Activated CD8-positive, alpha-beta memory T cell treated with anti-CD3 and anti-CD28 coated beads for 36 hours (primary cell): ENCODE data around the gene KIFBP. TPM values are rescaled to one million over a fixed set of nuclear protein-coding genes. Genes with fewer than 3 reads are reported as not detected.

ENCODE experiments used
- CTCF ChIA-PET: fragments of 350-600 bp; sonication (Branson Sonifier 250); formaldehyde crosslinking; loops from one replicate; lab custom pipeline; 2021; ENCODE audit warnings: antibody characterized with exemption; lab: Charles Lee
- POLR2A ChIA-PET: fragments of 350-600 bp; sonication (Branson Sonifier 250); formaldehyde crosslinking; loops from one replicate; lab custom pipeline; 2021; ENCODE audit warnings: antibody characterized with exemption; lab: Charles Lee
- total RNA-seq, 2 experiments: library from RNA; stranded (reverse); gene quantifications; one replicate each; pipeline ENCODE4 v1.2.3, GENCODE V29; 2021

KIFBP gene
- total RNA-seq, 2 experiments from 2014 or later: 21.4 TPM

- POLR2A ChIA-PET: interaction anchor here (6.8 kb wide), 1 partner anchor 47 kb away, joined by 119 read pairs; the partner anchor contains the start of gene SRGN
- CTCF ChIA-PET: interaction anchor here (1.4 to 1.8 kb wide), 2 partner anchors 50 to 52 kb away, joined by 4 to 6 read pairs; no protein-coding TSS in a partner anchor
Observed at GRCh38 chr10:69042838-69043237, 54.2 kb downstream of the KIFBP start.

DNA sequence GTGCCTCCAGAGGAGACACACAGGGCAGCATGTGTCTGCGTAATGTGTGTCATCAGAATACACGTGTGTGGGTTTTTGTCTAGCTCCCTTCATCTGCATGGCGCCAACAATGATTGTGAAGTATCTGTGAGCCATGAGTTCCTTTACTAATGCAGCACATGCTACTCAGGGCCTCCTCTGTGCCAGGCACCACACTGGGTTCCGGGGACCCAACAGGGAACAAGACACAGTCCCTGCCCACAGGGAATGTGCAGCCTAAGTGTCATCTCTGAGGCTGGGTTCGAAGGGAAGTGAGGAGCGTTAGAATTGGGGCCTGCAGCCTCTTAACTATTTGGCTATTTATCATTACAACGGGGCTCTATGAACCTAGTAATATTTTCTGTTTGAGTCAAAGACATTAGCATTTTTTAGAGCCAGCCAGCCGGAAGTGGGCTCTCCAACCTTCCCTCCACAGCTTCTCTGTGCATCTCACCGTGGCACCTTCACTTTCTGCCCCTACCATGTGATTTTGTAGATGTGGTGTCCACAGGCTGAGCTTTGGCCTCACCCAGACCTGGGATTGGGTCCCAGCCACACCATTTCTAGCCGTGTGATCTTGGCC, 55.4 kb downstream of the KIFBP start:
- ChIA-PET CTCF (interaction anchor here (0.6 to 1.8 kb wide), 6 partner anchors 15 to 91 kb away, joined by 3 to 7 read pairs (median 5); partner anchors contain the start of gene SRGN), POLR2A (interaction anchor here (0.9 to 6.8 kb wide), 3 partner anchors 22 to 88 kb away, joined by 3 to 119 read pairs (median 4); partner anchors contain the start of genes DDX21 and SRGN)

GRCh38 chr10:69044546-69044945, 55.9 kb downstream of the KIFBP start:
- CTCF ChIA-PET: interaction anchor here (0.7 to 1.8 kb wide), 6 partner anchors 15 to 52 kb away, joined by 3 to 7 read pairs (median 5); partner anchors contain the start of gene SRGN
- POLR2A ChIA-PET: interaction anchor here (0.6 to 6.8 kb wide), 5 partner anchors 19 to 89 kb away, joined by 3 to 119 read pairs (median 5); partner anchors contain the start of genes DDX21 and SRGN

GRCh38 chr10:69045441-69046300, 57.1 kb downstream of the KIFBP start:
- CTCF ChIA-PET: interaction anchor here (0.8 to 1.6 kb wide), 3 partner anchors 20 to 51 kb away, joined by 3 to 6 read pairs (median 4); no protein-coding TSS in a partner anchor

GRCh38 chr10:69047111-69047832, 58.7 kb downstream of the KIFBP start:
- ChIA-PET POLR2A (interaction anchor here (2.9 to 6.8 kb wide), 2 partner anchors 18 to 42 kb away, joined by 14 to 119 read pairs; partner anchors contain the start of gene SRGN), CTCF (interaction anchor here (1.1 to 2.4 kb wide), 5 partner anchors 19 to 47 kb away, joined by 3 to 9 read pairs (median 5); partner anchors contain the start of gene SRGN)

More at GRCh38 chr10:69045441-69046300, 57.1 kb downstream of the KIFBP start:
- POLR2A ChIA-PET: interaction anchor here (0.7 to 6.8 kb wide), 4 partner anchors 11 to 90 kb away, joined by 3 to 119 read pairs (median 8); partner anchors contain the start of genes DDX21 and SRGN

GRCh38 chr10:69048103-69048502, 59.5 kb downstream of the KIFBP start:
- ChIA-PET CTCF (interaction anchor here (1.1 to 2.4 kb wide), 5 partner anchors 9 to 47 kb away, joined by 3 to 9 read pairs (median 4); partner anchors contain the start of gene SRGN), POLR2A (interaction anchor here (6.8 kb wide), 1 partner anchor 42 kb away, joined by 119 read pairs; the partner anchor contains the start of gene SRGN)

DNA sequence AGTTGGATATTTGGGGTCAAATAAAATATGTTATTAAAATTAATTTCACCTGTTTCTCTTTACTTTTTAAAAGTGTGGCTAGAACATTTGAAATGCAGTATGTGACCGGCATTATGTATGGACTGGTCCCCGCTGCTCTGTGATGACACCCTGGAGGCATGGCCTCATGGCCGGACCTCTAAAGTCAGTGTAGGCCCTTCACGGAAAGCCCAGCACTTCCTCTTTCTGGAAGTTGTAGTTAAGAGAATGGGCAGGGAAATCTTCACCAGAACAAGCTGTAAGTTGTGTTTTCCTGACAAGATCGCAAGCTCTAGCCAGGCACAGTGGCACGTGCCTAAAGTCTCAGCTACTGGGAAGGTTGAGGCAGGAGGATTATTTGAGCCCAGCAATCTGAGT, 61.0 kb downstream of the KIFBP start:
- ChIA-PET CTCF (no interaction called here), POLR2A (interaction anchor here (6.8 kb wide), 1 partner anchor 40 kb away, joined by 119 read pairs; the partner anchor contains the start of gene SRGN)

DNA sequence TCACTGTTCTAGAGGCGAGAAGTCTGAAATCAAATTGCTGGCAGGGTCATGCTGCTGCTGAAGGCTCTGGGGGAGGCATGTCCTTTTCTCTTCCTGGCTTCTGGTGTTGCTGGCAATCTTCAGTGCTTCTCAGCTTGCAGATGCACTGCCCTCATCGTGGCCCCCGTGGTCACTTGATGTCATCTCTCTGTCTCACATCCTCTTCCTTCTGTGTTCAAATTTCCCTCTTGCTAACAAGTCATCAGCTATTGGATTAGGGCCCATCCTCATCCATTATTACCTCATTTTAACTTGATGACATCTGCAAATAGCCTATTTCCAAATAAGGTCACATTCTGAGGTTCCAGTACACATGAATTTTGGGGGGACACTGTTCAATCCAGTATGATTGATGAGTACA, 62.7 kb downstream of the KIFBP start:
- POLR2A ChIA-PET: no interaction called here
- CTCF ChIA-PET: interaction anchor here (0.7 to 1.8 kb wide), 2 partner anchors 42 to 47 kb away, joined by 3 to 5 read pairs; no protein-coding TSS in a partner anchor

GRCh38 chr10:69051710-69052487, 63.3 kb downstream of the KIFBP start:
- ChIA-PET CTCF (interaction anchor here (1.8 kb wide), 1 partner anchor 47 kb away, joined by 5 read pairs; no protein-coding TSS in a partner anchor), POLR2A (no interaction called here)

DNA sequence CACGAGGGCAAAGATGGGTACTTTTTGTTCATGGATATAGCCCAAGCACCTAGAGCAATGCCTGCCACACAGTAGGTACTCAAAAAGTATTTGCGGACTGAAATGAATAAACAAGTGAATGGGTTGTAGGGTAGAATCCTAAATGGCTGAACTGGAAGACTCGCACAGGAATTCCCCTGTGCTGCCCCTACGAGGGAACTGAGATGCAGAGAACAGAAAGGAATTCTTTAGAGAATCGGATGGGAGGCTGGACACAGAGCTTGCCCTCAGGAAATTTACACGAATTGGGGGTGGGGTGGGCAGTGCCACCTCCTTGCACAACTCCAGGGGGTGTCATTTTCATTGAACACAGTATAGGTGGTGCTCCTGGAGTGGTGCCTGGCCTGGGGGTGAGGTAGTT, 64.1 kb downstream of the KIFBP start:
- ChIA-PET CTCF (no interaction called here), POLR2A (no interaction called here)

DNA sequence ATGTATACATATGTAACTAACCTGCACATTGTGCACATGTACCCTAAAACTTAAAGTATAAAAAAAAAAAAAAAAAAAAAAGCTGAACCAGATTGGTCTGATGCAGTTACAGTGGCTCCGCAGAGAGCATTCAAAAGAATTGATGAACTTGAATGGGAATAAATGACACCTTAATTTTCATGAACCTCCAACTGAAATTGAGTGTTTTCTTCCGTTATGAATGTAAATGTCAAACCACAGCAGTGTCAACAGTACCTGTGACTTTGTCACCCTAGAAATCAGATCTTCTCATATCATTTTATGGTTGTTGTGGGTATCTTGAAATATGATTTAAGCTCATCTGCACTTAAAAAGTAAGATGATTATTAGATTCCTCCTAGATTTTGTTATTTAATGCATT, 66.6 kb downstream of the KIFBP start:
- ChIA-PET POLR2A (interaction anchor here (0.7 to 1.9 kb wide), 4 partner anchors 10 to 40 kb away, joined by 3 to 10 read pairs (median 4); partner anchors contain the start of gene SRGN), CTCF (interaction anchor here (2.8 kb wide), 1 partner anchor 10 kb away, joined by 10 read pairs; no protein-coding TSS in a partner anchor)

GRCh38 chr10:69056129-69056528, 67.5 kb downstream of the KIFBP start:
- ChIA-PET POLR2A (interaction anchor here (0.5 to 1.9 kb wide), 5 partner anchors 9 to 106 kb away, joined by 3 to 10 read pairs (median 4); partner anchors contain the start of gene SRGN), CTCF (interaction anchor here (1.3 to 2.8 kb wide), 2 partner anchors 8 to 9 kb away, joined by 4 to 10 read pairs; no protein-coding TSS in a partner anchor)

GRCh38 chr10:69056536-69057260, 68.1 kb downstream of the KIFBP start:
- ChIA-PET CTCF (interaction anchor here (1.3 to 2.8 kb wide), 2 partner anchors 8 kb away, joined by 4 to 10 read pairs; no protein-coding TSS in a partner anchor), POLR2A (interaction anchor here (0.5 to 1.9 kb wide), 5 partner anchors 9 to 105 kb away, joined by 3 to 10 read pairs (median 4); partner anchors contain the start of gene SRGN)

GRCh38 chr10:69057261-69057950, 68.8 kb downstream of the KIFBP start:
- ChIA-PET POLR2A (no interaction called here), CTCF (interaction anchor here (1.3 to 2.8 kb wide), 2 partner anchors 8 to 9 kb away, joined by 4 to 10 read pairs; no protein-coding TSS in a partner anchor)

DNA sequence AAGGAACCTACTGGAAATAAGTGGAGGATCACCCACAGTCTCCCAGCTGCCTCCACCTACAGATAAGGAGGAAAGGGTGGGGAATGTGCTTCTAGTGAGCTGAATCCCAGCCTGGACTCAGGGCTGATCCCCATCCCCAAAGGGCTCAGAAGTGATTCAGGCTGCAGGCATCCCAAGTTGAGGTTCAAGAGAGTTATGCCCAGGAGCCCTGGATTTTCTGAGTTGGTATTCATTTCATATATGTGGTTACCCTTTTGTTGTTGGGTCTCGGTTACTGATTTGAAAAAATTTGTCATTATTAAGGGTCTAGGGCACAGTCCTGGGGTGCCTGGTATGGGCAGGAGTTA, 69.3 kb downstream of the KIFBP start:
- POLR2A ChIA-PET: interaction anchor here (0.8 kb wide), 1 partner anchor 29 kb away, joined by 13 read pairs; no protein-coding TSS in a partner anchor
- CTCF ChIA-PET: no interaction called here
